PFSK-1 (cell line): Measurements from ENCODE around the gene GALK1.

Source experiments
- FOXP2 ChIP-seq: optimal IDR thresholded peaks from 2 replicates; pipeline ENCODE3; 2011; ENCODE audit warnings: borderline replicate concordance, control low read depth, inconsistent platforms; ENCODE audit not compliant: insufficient read depth; ENCODE audit errors: extremely low read length, extremely low read depth
- POLR2AphosphoS5 ChIP-seq: IDR thresholded peaks from 2 replicates; pipeline ENCODE4 v1.6.1; 2012; ENCODE audit warnings: low read depth, mild to moderate bottlenecking, control low read depth, low read length, moderate library complexity
- SIN3A ChIP-seq: IDR thresholded peaks from 2 replicates; pipeline ENCODE4 v1.6.1; 2012; ENCODE audit warnings: mild to moderate bottlenecking, low read length, moderate library complexity, borderline replicate concordance; ENCODE audit not compliant: insufficient read depth
- TAF1 ChIP-seq: IDR thresholded peaks from 2 replicates; pipeline ENCODE4 v1.6.1; 2012; ENCODE audit warnings: low read length, control low read depth, borderline replicate concordance; ENCODE audit not compliant: insufficient read depth
- TF ChIP-seq, protein P1 (sequence below), 2 experiments: IDR thresholded peaks; 2 replicates each; pipeline versions ENCODE4 v1.6.1 to v1.8.0; 2011 to 2012; ENCODE audit warnings: low read depth in 2 of 2, low read length in 2 of 2, control low read depth in 1 of 2, inconsistent platforms in 1 of 2, mild to moderate bottlenecking in 1 of 2, moderate library complexity in 1 of 2; ENCODE audit not compliant: insufficient read depth in 1 of 2

GALK1 gene

DNA sequence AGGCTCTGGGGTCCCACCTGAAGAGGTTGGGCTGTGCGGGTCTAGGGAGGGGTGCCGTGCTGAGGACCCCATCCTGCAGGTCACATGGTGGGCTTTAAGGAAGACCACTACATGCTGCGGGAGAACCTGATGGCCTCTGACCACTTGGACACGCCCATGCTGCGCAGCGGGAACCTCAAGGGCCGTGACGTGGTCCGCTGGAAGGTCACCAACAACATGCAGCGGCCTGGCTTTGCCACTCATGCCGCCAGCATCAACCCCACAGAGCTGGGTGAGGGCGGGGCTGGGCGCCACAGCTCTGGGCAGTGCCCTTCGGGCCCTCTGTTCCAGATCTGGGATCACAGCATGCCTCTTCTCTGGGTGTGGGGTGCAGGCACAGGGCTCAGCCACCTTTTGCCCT, 25.2 kb downstream of the GALK1 start:
- TF ChIP-seq FOXP2 (no peak), SIN3A (no peak), TAF1 (no peak), POLR2AphosphoS5 (no peak)
- TF ChIP-seq, protein P1, sequence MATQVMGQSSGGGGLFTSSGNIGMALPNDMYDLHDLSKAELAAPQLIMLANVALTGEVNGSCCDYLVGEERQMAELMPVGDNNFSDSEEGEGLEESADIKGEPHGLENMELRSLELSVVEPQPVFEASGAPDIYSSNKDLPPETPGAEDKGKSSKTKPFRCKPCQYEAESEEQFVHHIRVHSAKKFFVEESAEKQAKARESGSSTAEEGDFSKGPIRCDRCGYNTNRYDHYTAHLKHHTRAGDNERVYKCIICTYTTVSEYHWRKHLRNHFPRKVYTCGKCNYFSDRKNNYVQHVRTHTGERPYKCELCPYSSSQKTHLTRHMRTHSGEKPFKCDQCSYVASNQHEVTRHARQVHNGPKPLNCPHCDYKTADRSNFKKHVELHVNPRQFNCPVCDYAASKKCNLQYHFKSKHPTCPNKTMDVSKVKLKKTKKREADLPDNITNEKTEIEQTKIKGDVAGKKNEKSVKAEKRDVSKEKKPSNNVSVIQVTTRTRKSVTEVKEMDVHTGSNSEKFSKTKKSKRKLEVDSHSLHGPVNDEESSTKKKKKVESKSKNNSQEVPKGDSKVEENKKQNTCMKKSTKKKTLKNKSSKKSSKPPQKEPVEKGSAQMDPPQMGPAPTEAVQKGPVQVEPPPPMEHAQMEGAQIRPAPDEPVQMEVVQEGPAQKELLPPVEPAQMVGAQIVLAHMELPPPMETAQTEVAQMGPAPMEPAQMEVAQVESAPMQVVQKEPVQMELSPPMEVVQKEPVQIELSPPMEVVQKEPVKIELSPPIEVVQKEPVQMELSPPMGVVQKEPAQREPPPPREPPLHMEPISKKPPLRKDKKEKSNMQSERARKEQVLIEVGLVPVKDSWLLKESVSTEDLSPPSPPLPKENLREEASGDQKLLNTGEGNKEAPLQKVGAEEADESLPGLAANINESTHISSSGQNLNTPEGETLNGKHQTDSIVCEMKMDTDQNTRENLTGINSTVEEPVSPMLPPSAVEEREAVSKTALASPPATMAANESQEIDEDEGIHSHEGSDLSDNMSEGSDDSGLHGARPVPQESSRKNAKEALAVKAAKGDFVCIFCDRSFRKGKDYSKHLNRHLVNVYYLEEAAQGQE (IDR thresholded peaks at IDR 0.05; ENCODE audit: insufficient read depth in 1 of 2, low read depth in 2 of 2, low read length in 2 of 2), result no peak

DNA sequence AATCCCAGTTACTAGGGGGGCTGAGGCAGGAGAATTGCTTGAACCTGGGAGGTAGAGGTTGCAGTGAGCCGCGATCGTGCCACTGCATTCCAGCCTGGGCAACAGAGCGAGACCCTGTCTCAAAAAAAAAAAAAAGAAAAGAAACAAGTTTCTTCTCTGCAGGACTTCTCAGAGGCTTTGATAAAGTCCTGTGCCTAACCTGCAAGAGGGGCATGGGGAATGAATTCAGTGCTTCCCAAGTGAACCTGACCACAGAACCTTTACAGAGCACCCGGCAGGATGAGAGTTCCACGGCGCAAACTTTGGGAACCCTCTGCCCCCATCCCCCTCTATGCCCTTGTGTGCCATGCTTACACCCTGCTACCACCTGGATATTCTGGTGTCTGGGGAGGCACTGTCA, 25.8 kb downstream of the GALK1 start:
- TF ChIP-seq POLR2AphosphoS5 (no peak), FOXP2 (no peak)

DNA sequence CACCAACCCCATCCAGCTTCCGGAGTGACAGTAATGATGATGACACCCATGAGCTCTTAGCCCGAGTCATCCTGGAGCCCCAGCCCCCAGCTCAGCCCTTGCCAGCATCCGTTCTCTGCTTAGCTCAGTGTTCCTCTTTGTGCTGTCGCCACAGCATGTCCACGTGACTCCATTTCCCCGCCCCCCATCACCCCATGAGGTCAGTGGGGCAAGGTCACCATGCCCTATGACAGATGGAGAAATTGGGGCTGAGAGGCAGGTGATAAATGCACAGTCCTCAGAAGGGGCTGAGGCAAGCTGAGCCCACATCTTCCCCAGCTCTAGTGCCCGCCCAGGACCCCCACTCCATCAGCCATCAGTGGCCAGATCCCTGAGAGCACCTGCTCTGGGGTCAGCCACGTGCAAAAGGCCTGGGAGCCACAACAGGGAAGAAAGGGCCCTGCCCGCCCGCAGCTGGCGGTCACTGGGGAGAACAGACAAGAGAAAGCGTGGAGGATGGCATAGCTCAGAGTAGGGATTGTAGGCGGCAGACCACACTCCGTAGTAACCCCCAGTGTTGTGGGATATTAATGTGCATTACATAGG, 26.7 kb downstream of the GALK1 start:
- TF ChIP-seq, protein P1 (IDR thresholded peaks at IDR 0.05; ENCODE audit: insufficient read depth in 1 of 2, low read depth in 2 of 2, low read length in 2 of 2), result no peak
- TF ChIP-seq POLR2AphosphoS5, result no peak

DNA sequence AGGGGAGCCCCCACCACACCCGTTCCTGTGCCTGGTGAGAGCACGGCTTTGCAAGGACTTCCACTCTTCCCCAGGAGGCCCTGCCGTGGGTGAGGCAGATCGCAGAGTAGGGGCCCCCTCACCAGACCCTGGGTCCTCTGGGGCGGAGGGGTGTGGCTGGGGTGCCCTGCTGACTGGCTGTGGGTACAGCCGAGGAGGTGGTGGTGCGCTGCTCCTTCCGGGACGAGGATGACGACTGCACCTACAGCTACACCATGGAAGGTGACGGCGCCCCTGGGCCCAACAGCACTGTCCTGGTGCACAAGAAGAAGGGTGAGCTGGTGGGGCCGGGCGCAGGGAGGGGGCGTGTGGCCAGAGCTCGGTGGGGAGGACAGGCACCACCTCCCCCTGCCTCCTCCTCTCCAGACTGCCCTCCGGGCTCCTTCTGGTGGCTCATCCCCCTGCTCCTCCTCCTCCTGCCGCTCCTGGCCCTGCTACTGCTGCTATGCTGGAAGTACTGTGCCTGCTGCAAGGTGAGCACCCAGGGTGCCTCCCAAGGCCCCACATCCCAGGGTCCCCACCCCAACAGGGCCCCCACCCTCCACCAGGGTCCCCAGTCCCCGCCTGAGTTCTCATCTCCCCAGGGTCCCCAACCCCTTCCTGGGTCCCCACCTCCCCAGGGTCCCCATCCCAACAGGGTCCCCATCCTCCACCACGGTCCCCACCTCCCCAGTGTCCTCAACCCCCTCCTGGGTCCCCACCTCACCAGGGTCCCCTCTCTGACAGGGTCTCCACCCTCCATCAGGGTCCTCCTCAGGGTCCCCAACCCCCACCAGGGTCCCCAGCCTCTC, 27.6 kb downstream of the GALK1 start:
- TF ChIP-seq SIN3A, result no peak
- no peak for TF ChIP-seq POLR2AphosphoS5
- TF ChIP-seq FOXP2, result no peak
- TF ChIP-seq, protein P1 (IDR thresholded peaks at IDR 0.05; ENCODE audit: insufficient read depth in 1 of 2, low read depth in 2 of 2, low read length in 2 of 2), result no peak
- TF ChIP-seq TAF1, result no peak

DNA sequence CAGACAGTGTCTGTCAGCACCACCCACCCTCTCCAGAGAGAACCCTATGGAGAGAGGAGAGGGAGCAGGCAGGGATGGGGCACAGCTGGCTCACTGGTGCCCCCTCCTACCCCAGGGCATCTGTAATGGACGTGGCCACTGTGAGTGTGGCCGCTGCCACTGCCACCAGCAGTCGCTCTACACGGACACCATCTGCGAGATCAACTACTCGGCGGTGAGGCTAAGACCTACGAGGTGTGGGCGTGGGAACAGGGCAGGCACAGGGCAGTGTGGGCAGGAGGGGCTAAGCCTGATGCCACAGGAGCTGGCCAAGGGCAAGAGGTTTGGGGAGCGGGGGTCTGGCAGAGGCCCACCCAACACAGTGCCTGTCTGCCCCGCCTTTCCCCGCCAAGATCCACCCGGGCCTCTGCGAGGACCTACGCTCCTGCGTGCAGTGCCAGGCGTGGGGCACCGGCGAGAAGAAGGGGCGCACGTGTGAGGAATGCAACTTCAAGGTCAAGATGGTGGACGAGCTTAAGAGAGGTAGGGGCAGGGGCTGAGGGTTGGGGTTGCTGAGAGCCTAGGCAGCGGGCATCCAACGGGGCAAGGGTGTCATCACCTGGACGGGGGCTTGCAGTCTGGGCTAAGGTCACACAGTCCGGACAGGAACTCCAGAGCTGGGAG, 28.7 kb downstream of the GALK1 start:
- TF ChIP-seq POLR2AphosphoS5 (no peak), TAF1 (no peak), SIN3A (no peak), FOXP2 (no peak)
- TF ChIP-seq, protein P1 (IDR thresholded peaks at IDR 0.05; ENCODE audit: insufficient read depth in 1 of 2, low read depth in 2 of 2, low read length in 2 of 2), result no peak
